Activated CD8-positive, alpha-beta memory T cell treated with anti-CD3 and anti-CD28 coated beads for 4 hours (primary cell): ENCODE data around the gene VTI1B.

Experiments used
- DNase-seq, 2 donors: peaks; one replicate each; pipeline ENCODE4 v3.0.0-alpha.2; 2020; ENCODE audit warnings: low read depth in 2 of 2

Gene VTI1B

GRCh38 chr14:67679006-67679405 lies 4.6 kb upstream of the VTI1B start:
- DNase-seq: no peak

GRCh38 chr14:67675219-67675582 lies 769 bp upstream of the VTI1B start:
- DNase-seq: no peak

GRCh38 chr14:67674139-67674479 lies 323 bp downstream of the VTI1B start:
- peak in 1 of 2 donors; percentile 3 for DNase-seq

GRCh38 chr14:67673451-67673850 lies 981 bp downstream of the VTI1B start:
- DNase-seq: no peak

- no peak for DNase-seq
Observed at GRCh38 chr14:67668559-67668958, 5.9 kb downstream of the VTI1B start.

- no peak for DNase-seq
Observed at GRCh38 chr14:67666750-67667449, 7.5 kb downstream of the VTI1B start.

- DNase-seq: no peak
Observed at GRCh38 chr14:67665868-67666267, 8.6 kb downstream of the VTI1B start.

GRCh38 chr14:67663633-67664032 lies 10.8 kb downstream of the VTI1B start:
- DNase-seq: no peak

GRCh38 chr14:67653651-67654280 lies 20.7 kb downstream of the VTI1B start:
- no peak for DNase-seq

DNA sequence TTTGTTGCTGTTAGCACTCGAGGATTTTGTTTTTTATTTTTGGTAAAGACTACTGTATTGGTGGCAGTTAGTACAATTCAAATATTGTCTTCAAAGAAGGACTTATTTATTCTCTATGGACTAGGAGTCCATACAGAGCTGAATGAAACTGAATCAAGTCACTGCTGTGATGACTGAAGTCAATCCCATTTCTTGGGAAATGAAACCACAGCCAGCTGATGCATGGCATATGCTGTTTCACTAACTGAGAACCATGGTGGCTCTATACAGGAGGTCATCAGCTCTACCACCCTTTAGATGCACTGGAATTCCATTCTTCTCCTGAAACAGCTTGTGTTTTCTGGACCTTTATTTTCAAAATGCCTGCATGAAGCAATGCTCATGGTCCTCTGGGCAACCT lies 22.2 kb downstream of the VTI1B start:
- no peak for DNase-seq

- DNase-seq: no peak
Observed at GRCh38 chr14:67650694-67651093, 23.7 kb downstream of the VTI1B start.

DNA sequence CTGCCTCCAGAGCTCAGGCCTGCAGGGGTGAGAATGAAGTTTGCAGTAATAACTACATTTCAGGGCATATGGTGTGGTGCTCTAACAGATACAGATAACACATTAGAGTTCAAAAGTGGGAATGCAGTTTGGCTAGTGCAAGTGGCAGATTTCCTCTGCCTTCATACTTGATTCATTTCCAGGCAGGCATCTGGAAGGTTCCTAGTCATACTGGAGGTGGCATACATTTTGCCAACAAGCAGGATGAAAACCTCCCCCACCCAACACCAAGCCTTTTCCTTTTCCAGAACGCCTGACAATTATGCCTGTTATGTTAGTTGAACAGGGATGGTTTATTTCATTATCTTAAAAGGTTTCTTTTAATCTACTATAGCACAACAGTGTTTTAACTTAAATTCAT lies 24.3 kb downstream of the VTI1B start:
- no peak for DNase-seq

DNA sequence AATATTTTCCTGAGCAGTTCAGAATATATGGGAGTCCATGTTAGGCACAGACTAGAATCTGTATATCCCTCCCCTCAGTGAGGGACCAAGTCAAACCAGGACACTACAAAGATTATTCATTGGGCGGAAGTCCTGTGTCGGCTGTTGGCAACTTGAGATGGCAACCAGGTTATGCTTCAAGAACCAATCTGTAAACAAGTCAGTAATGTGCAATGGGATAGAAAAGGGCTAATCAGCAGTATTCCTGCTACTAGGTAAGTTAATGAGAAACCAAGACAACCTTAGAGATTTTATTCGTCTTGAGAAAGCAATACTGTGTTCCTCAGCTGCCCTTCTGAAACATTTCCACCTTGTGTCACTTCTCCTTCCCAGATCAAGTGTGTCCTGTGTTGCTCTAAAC lies 28.3 kb downstream of the VTI1B start:
- no peak for DNase-seq

GRCh38 chr14:67645414-67645813 lies 29.0 kb downstream of the VTI1B start:
- DNase-seq: no peak

DNA sequence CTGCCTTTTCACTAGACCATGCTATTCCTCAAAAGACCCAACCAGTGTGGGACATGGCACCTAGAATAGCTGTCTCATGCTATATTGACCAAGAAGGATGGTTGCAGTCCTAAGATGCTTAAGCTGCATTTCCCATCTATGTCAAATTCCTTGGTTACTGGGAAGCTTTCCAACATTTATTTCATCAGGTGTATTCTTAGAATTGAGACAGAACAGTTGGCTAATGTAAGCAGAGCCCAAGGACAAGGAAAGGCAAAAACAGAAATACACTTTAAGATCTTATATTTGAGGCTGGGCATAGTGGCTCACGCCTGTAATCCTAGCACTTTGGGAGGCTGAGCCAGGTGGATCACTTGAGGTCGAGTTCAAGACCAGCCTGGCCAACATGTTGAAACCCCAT lies 30.0 kb downstream of the VTI1B start:
- no peak for DNase-seq

- no peak for DNase-seq
Observed at GRCh38 chr14:67643713-67644112, 30.7 kb downstream of the VTI1B start.

GRCh38 chr14:67641902-67642749 lies 32.3 kb downstream of the VTI1B start:
- no peak for DNase-seq

GRCh38 chr14:67641480-67641879 lies 33.0 kb downstream of the VTI1B start:
- no peak for DNase-seq

DNA sequence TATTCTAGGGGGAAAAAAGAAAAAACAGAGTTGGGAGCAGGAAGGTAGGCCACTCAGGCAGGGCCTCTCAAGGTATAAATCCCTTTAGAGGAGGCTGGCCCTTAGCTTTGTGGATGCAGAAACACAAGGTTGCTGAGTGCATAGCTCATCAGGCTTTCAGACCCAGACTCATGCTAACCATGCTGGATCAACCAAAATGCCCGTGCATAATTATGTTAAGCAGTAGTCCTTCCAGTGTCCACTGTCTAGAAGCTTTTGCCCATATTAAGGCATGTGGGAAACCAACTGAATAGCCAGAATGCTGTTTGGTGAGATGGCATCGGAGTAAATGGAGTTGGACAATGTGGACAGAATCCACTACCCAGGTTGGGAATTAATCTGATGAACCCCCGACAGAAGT lies 35.8 kb downstream of the VTI1B start:
- DNase-seq: no peak

- no peak for DNase-seq
Observed at GRCh38 chr14:67636361-67636919, 38.0 kb downstream of the VTI1B start.

DNA sequence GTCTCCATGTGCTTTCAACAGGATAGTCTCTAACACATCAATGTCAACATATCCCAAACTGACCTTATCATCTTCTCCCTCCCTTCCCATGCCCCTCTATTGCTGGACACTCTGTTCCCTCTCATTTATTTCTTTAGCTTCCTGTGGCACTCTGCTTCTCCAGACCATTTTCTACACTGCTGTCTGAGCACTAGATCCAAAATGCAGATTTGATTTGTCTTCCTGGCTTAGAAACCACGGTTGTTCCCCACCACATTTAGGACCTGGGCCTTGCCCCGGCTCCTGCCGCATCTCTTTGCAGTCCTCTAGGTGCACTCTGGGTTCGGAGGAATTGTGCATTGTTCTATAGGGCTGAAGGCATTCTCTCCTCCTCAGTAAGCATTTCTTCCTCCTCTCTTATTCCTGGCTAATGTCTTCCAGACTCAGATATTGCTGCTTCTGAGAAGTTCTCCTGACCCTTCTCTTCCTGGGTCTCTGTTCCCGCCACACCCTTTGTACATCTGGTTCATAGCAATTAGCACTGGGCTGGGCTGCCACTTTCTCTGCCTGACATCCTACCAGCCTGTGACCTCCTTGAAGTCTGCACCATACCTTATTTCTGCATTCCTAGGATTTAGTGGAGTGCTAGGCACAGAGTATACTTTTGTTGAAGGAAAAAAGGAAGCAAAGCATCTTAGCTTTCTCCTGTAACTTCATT lies 40.8 kb downstream of the VTI1B start:
- DNase-seq: no peak

DNA sequence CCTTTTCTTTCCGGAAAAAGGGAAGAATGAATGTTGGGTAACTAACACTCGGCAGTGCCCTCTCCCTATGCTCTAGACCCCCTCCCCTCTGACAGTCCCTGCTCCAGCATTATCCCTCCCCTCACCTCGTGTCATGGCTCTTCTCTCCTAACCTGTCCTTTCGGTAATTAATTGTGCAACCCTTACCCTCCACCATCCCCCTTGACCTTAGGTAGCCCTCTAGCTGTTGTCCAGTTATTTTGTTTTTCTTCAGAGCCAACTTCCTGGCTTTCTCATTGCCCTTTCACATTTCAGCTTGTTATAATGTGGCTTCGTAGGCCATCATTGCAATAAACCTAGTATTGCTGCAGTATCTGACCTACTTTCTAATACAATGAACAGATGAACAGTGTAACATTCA lies 43.5 kb downstream of the VTI1B start:
- no peak for DNase-seq
